GM19324 (cell line): ENCODE data around the gene EFCAB10.
A peak's percentile ranks its signal among the peaks of the same experiment; 100 is the strongest.
"Not testable (repeated sequence)": the region's sequence is repeated elsewhere in the genome, so short reads cannot be mapped to it uniquely, and the experiment has no call there.

Experiments
- ATAC-seq: cut with Tn5 transposase; IDR thresholded peaks from one replicate; pipeline ENCODE4 v1.9.1; 2021; ENCODE audit warnings: mild to moderate bottlenecking, moderate library complexity; ENCODE audit not compliant: unreplicated experiment, low FRiP score

Gene EFCAB10

GRCh38 chr7:105532709-105533460, 48.4 kb downstream of the EFCAB10 start:
- ATAC-seq = no peak

- ATAC-seq = peak; percentile 98
Measured at GRCh38 chr7:105531792-105532671, 49.3 kb downstream of the EFCAB10 start, which contains the start of gene RINT1. Gene RINT1 (plus strand): TSS chr7:105532201. CDS start chr7:105532316, 115 bp downstream.

- ATAC-seq = no peak
Measured at GRCh38 chr7:105530546-105530945, 50.7 kb downstream of the EFCAB10 start.

- no peak for ATAC-seq
Measured at GRCh38 chr7:105530126-105530525, 51.2 kb downstream of the EFCAB10 start.

GRCh38 chr7:105527737-105528136, 53.6 kb downstream of the EFCAB10 start:
- not testable (repeated sequence) for ATAC-seq

- ATAC-seq = no peak
Measured at GRCh38 chr7:105524840-105525239, 56.5 kb downstream of the EFCAB10 start.

GRCh38 chr7:105524423-105524822, 56.9 kb downstream of the EFCAB10 start:
- not testable (repeated sequence) for ATAC-seq

- ATAC-seq = peak; percentile 89
Measured at GRCh38 chr7:105521717-105522463, 59.4 kb downstream of the EFCAB10 start, which contains the start of gene PUS7. Gene PUS7 (minus strand): TSS chr7:105522271. CDS start chr7:105508512, 13,759 bp downstream.

GRCh38 chr7:105521027-105521716, 60.1 kb downstream of the EFCAB10 start:
- peak; percentile 43 for ATAC-seq

- not testable (repeated sequence) for ATAC-seq
Measured at GRCh38 chr7:105520620-105521019, 60.7 kb downstream of the EFCAB10 start.

GRCh38 chr7:105519353-105519752, 61.9 kb downstream of the EFCAB10 start:
- no peak for ATAC-seq

GRCh38 chr7:105515610-105516009, 65.7 kb downstream of the EFCAB10 start:
- not testable (repeated sequence) for ATAC-seq
